Psoas muscle (tissue), 8 donors: ENCODE results near the gene PFKL. TPM values are rescaled to one million over a fixed set of nuclear protein-coding genes. Genes with fewer than 3 reads are reported as not detected.

Experiments
- ATAC-seq, 4 donors: fragments of 200-7000 bp; cut with Tn5 transposase; one replicate each; pipeline ENCODE4 v1.9.1; 2020; ENCODE audit warnings: moderate library complexity in 3 of 4, mild to moderate bottlenecking in 2 of 4
- DNase-seq, 2 donors: peaks; one replicate each; pipeline ENCODE4 v3.0.0-alpha.2; 2020
- H3K27ac ChIP-seq: fragments of 200-600 bp; one replicate; pipeline ENCODE4 v1.8.0; 2022
- H3K27me3 ChIP-seq, 3 donors: fragments of 200-600 bp in 1 of 3; one replicate each; pipeline versions ENCODE4 v1.6.1 to v1.8.0; 2013 to 2022; ENCODE audit warnings: low read length in 2 of 3, mild to moderate bottlenecking in 2 of 3, moderate library complexity in 1 of 3; ENCODE audit not compliant: insufficient read depth in 3 of 3
- H3K36me3 ChIP-seq, 2 donors: fragments of 200-600 bp in 1 of 2; one replicate each; pipeline versions ENCODE4 v1.6.1 to v1.8.0; 2013 to 2022; ENCODE audit warnings: low read depth in 1 of 2, mild to moderate bottlenecking in 1 of 2, moderate library complexity in 1 of 2; ENCODE audit not compliant: insufficient read depth in 1 of 2
- H3K4me1 ChIP-seq: fragments of 200-600 bp; one replicate; pipeline ENCODE4 v1.8.0; 2022
- H3K4me3 ChIP-seq: fragments of 200-600 bp; one replicate; pipeline ENCODE4 v1.8.0; 2022; ENCODE audit warnings: mild to moderate bottlenecking
- H3K9me3 ChIP-seq: fragments of 200-600 bp; one replicate; pipeline ENCODE4 v1.8.0; 2022
- CTCF ChIP-seq: fragments of 200-600 bp; IDR thresholded peaks from one replicate; pipeline ENCODE4 v1.8.0; 2022; ENCODE audit warnings: antibody characterized with exemption
- WGBS, 3 donors: extraction: QIAGEN DNeasy Blood & Tissue Kit; methylation state at CpG; one replicate each; pipeline versions ENCODE4 v1.1.6 to v1.1.7; 2013; 5-methylcytosine and 5-hydroxymethylcytosine counted together
- intact Hi-C, 2 donors: fragments of 100-400 bp; cut with DNase I; formaldehyde crosslinking; loops; one replicate each; pipeline versions ENCODE4 v1.11.0 to v1.14.2; 2022
- polyA plus RNA-seq, 3 donors: library from polyadenylated mRNA; stranded (reverse); fragments of 200-250 nt; gene quantifications; one replicate each; pipeline ENCODE4 v1.2.3, GENCODE V29; 2013
- total RNA-seq, 4 donors: library from RNA; stranded (reverse); fragmentation: NEBNext Ultra II Directional in 2 of 4; extraction: Animal tissue kit (Norgen Biotek cat#: 25700) in 2 of 4; gene quantifications; one replicate each; pipeline versions ENCODE4 v1.2.1 to v1.2.4, GENCODE V29; 2021 to 2023
- donor health status: healthy with polysubstance abuse.
- donor health status: DM: no; HTN: no; CAD: no; lungs with moderate emphysema.
- donor health status: Bipolar disorder and iron deficiency.
- donor health status: healthy.
- donor health status: DM: yes; HTN: yes; CAD: no.
- donor health status: DM: no; HTN: no; CAD: no.
- donor health status: DM: no; HTN: no; CAD: no.
- donor health status: DM: yes; HTN: yes; CAD: no.

The PFKL gene
- total and polyA plus RNA-seq, 7 donors = 9.2 to 33.6 (median 21.2) TPM

GRCh38 chr21:44332383-44332782 lies 32.5 kb downstream of the PFKL start:
- WGBS, 3 donors = 81 to 87% (median 84%) methylated on average over 17 of the region's 17 CpGs
- no peak for TF ChIP-seq CTCF
- no peak for DNase-seq
- Histone ChIP-seq H3K27me3 (no peaks in the 10 kb centered on the region), H3K36me3 (peaks cover 0 to 28% of the 10 kb centered on the region in 2 donors), H3K27ac (no peak overlapping the region), H3K4me3 (no peak overlapping the region), H3K9me3 (no peaks in the 10 kb centered on the region), H3K4me1 (no peaks in the 10 kb centered on the region)
- no peak for ATAC-seq
- intact Hi-C loops = loop anchor here in 1 of 2 donors (10.0 kb wide), 3 partner anchors 802 to 1652 kb away; partner anchors contain the start of genes COL6A1 and PKNOX1

- intact Hi-C loops = loop anchor here in 1 of 2 donors (10.0 kb wide), 3 partner anchors 802 to 1652 kb away; partner anchors contain the start of genes COL6A1 and PKNOX1
- H3K36me3 ChIP-seq = peaks cover 0 to 25% of the 10 kb centered on the region in 2 donors
Measured at GRCh38 chr21:44332965-44333364, 33.1 kb downstream of the PFKL start.

GRCh38 chr21:44333509-44334328 lies 33.9 kb downstream of the PFKL start:
- H3K27me3 ChIP-seq = no peaks in the 10 kb centered on the region
- H3K27ac ChIP-seq = no peak overlapping the region
- intact Hi-C loops = loop anchor here in 1 of 2 donors (10.0 kb wide), 3 partner anchors 801 to 1651 kb away; partner anchors contain the start of genes COL6A1 and PKNOX1
- H3K4me3 ChIP-seq = no peak overlapping the region
- 82 to 87% (median 86%) methylated on average over 44 to 45 of the region's 45 CpGs for WGBS, 3 donors
- no peak for TF ChIP-seq CTCF
- no peak for ATAC-seq
- peaks cover 7% of the 10 kb centered on the region for H3K4me1 ChIP-seq
- peaks cover 0 to 25% of the 10 kb centered on the region in 2 donors for H3K36me3 ChIP-seq
- DNase-seq = no peak
- no peaks in the 10 kb centered on the region for H3K9me3 ChIP-seq

More at GRCh38 chr21:44332965-44333364, 33.1 kb downstream of the PFKL start:
- DNase-seq (no peak), ATAC-seq (no peak)
- H3K4me3 ChIP-seq = no peak overlapping the region
- no peaks in the 10 kb centered on the region for H3K27me3 ChIP-seq
- peaks cover 3% of the 10 kb centered on the region for H3K4me1 ChIP-seq
- WGBS, 3 donors = 96 to 98% (median 96%) methylated on average over 22 of the region's 22 CpGs
- H3K27ac ChIP-seq = no peak overlapping the region
- H3K9me3 ChIP-seq = no peaks in the 10 kb centered on the region
- TF ChIP-seq CTCF = no peak

GRCh38 chr21:44334329-44335030 lies 34.6 kb downstream of the PFKL start:
- H3K27me3 ChIP-seq = no peaks in the 10 kb centered on the region
- no peak for DNase-seq
- TF ChIP-seq CTCF = no peak
- intact Hi-C loops = loop anchor here (5.0 to 10.0 kb wide), 5 partner anchors 32 to 1650 kb away; partner anchors contain the start of genes COL6A1 (in 1 of the 2), PFKL (in 1 of the 2), PKNOX1 (in 1 of the 2) and SUMO3 (in 1 of the 2)
- no peaks in the 10 kb centered on the region for H3K9me3 ChIP-seq
- WGBS, 3 donors = 79 to 87% (median 85%) methylated on average over 17 to 26 of the region's 26 CpGs
- ATAC-seq = no peak
- H3K4me3 ChIP-seq = no peak overlapping the region
- H3K4me1 ChIP-seq = peaks cover 7% of the 10 kb centered on the region
- no peak overlapping the region for H3K27ac ChIP-seq
- peaks cover 0 to 25% of the 10 kb centered on the region in 2 donors for H3K36me3 ChIP-seq
